GM21786 (cell line): Measurements from ENCODE around the gene ZNF816.
"Not testable (repeated sequence)": the region's sequence is repeated elsewhere in the genome, so short reads cannot be mapped to it uniquely, and the experiment has no call there.

Experiments used
- ATAC-seq: cut with Tn5 transposase; IDR thresholded peaks from one replicate; pipeline ENCODE4 v1.9.1; 2021; ENCODE audit not compliant: unreplicated experiment

The ZNF816 gene

DNA sequence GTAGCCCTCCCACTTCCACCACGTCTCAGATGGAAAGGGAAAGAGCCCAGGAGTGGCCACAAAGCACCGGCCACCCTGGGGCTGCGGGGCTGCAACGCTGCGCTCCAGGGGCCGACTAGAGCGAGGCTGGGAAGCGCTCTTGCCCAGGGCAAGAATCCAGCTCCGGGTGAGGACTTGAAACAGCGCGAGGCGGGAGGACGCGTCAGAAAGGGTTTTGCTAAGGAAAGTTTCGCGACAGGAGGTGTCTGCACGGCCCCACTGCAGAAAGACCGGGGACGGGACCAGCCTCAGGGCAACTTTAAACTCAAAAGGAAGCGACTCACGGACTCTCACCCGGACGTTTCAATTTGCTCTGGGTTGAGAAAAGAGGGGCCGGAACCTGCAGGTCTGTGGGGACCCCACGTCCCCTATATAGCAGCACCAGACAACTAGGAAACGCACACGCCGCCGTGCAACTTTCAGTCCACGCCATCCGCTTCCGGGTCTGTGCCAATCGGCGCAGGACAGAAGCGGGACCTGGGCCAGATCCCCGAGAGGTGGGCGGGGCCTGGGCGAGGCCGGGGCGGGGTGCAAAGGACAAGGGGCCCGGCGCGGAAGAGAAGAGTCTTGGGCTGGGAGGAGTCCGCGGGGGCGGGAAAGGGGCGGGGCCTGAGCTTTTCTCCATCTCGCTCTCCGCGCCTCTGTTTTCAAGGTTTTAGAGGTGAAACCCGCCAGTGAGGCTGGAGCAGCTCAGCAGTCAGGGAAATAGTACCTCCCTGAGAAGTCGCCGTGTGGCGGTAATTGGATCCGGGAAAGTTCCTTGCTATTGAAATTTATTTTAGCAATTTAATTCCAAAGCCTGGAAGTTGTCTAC is at the start of gene ZNF816:
Gene ZNF816 (minus strand): TSS at position 488 of the 853 bp plus-strand sequence. CDS start 6,792 bp downstream, outside the sequence.
- ATAC-seq: peak; percentile 94

DNA sequence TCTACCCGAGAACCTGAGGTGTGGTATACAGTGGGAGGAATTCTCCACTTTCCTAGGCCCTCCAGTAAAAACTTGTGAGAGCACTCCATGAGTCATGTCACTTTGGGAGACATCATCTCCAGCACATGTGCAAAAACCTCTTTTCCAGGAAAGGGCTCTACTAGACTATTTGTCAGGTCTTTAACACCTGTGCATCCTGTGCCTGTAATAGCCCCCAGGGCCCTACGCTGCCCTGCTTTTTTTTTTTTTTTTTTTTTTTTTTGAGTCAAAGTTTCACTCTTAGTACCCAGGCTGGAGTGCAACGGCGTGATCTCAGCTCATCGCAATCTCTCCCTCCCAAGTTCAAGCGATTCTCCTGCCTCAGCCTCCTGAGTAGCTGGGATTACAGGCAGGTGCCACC is 49.3 kb upstream of the ZNF816 start:
- no peak for ATAC-seq

DNA sequence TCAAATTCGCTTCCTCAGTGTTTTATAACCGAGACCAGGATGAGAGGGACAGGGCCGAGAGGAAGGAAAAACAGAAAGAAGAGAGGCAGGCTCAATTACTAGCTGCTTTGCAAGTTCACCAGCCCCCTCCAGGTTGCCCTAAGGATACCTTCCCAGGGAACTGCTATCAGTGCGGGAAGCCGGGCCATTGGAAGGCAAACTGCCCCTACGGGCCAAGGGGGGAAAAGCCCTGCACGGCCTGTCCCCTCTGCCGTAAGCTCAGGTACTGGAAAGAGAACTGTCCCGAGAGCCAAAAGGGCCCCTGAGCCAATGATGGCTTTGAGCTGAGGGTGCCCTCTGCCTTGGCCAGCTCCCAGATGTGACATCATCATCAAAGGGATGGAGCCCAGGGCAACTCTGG is 47.8 kb upstream of the ZNF816 start:
- no peak for ATAC-seq

DNA sequence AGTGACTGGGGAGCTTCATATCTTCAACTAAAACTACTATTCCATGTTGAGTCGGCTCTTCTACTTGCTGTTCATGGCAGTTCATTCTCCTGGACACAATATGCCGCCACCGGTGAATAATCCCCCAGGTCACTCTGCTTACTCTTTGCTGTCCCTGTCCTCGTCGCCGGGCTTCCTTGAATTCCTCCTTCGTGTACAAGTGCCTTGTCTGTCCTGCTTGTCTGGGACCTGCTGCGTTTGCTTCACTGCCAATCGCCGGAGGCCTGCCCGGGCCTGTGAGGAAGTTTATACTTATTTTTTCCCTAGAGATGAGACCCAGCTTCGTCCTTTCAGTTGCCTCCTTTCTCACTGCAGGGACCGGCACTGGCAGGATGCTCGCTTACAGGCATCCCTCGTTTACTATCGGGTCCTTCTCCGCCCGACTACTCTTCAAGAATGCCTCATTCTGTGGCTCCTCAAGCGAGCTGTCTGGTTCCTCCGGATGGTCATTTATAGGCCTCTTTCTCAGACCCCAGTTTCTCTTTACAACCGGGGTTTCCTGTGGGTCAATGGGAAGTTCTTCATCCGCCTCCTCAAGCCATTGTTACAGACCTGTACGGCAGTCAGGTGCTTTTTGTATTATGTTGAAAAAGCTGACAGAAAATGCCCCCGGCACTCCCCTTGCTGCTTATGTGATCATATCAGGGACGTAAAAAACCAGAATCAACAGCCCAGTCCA is 45.5 kb upstream of the ZNF816 start:
- no peak for ATAC-seq

DNA sequence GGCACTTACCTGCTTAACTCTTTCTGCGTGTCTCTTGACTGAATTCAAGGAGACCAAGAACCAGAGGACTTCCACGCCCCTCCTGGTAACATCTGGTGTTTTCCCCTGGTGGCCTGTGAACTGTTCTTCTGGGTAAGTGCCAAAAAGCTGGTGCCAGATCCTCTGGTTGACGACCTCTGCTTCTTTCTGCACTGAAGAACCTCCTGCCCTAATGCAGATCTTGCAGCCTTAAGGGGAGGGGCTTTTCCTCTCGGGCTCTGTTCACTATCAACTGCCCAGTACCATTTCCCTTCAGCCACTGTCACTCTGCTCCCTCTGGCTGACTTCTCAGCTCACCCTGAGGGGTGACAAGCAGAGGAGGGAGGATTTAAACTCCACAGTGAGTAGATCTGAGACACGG is 44.9 kb upstream of the ZNF816 start:
- no peak for ATAC-seq

DNA sequence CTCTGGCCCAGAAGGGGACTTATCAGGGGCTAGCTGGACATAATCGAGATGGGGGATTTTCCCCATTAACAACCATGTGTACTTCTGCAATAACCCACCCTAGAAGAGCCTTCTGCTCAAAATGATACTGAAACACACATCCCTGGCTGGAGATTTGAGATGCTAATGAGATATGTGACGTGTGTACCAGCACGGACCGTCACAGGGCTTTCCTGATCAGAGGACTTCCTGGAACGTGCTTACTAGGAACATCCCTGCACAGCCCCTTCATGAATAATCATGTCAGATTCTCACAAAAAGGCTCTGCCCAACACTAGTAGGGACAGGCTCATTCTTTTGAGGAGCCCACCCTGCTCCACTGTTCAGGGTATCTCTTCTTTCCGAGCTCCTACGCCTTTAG is 44.5 kb upstream of the ZNF816 start:
- ATAC-seq: no peak

DNA sequence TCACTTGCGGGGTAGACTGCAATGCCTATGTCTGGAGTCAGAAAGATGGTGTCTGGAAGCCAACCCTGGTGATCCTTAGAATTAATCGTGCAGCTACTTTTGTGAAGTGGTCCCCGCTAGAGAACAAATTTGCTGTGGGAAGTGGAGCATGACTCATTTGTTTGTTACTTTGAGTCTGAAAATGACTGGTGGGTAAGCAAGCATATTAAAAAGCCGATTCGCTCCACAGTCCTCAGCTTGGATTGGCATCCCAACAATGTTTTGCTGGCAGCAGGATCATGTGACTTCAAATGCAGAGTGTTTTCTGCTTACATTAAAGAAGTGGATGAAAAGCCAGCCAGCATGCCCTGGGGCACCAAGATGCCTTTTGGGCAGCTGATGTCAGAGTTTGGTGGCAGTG is 41.6 kb upstream of the ZNF816 start:
- ATAC-seq: no peak

DNA sequence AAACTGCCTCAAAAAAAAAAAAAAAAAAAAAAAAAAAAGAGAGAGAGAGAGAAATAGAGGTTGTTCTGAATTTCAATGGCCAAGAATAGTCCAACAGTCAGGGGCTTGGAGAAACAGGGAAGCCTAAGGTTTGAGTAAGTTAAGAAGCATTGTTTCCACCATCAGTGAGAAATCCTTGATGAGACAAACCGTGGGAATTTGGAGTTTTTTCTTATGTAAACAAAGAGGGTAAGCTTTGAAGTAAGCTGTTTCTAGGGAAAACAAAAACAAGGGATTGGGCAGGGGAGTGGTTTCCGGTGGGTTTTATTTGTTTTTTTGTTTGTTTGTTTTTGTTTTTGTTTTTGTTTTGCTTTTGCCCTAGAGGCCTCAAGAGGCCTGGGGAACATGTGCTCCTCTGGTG is 39.8 kb upstream of the ZNF816 start:
- ATAC-seq: no peak

DNA sequence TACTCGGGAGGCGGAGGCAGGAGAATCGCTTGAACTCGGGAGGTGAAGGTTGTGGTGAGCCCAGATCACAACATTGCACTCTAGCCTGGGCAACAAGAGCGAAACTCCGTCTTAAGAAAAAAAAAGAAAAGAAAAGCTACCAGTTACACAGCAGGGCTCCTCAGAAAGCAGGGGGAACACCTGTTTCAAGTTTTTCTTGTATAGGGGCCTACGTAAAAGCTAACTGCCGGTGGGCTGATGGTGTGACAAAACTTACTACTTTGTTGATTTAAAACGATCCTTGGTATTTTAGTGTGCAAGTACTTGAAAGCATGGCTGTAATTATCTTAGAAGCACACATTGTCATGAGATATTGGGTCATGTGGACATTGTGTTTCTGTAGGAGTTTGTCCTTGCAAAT is 35.3 kb upstream of the ZNF816 start:
- no peak for ATAC-seq

DNA sequence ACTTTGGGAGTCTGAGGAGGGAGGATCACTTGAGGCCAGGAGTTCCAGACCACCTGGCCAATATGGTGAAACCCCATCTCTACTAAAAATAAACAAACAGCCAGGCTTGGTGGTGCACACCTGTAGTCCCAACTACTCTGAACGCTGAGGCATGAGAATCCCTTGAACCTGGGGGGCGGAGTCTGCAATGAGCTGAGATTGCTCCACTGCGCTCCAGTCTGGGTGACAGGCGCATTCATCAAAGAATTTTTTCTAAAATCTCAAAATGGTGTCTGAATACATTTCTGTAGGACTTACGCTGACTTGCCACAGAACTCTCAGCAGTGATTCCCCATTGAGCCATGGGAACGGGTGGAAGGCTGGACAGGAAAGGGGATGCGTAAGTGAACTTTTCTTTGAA is 33.0 kb upstream of the ZNF816 start:
- ATAC-seq: no peak

DNA sequence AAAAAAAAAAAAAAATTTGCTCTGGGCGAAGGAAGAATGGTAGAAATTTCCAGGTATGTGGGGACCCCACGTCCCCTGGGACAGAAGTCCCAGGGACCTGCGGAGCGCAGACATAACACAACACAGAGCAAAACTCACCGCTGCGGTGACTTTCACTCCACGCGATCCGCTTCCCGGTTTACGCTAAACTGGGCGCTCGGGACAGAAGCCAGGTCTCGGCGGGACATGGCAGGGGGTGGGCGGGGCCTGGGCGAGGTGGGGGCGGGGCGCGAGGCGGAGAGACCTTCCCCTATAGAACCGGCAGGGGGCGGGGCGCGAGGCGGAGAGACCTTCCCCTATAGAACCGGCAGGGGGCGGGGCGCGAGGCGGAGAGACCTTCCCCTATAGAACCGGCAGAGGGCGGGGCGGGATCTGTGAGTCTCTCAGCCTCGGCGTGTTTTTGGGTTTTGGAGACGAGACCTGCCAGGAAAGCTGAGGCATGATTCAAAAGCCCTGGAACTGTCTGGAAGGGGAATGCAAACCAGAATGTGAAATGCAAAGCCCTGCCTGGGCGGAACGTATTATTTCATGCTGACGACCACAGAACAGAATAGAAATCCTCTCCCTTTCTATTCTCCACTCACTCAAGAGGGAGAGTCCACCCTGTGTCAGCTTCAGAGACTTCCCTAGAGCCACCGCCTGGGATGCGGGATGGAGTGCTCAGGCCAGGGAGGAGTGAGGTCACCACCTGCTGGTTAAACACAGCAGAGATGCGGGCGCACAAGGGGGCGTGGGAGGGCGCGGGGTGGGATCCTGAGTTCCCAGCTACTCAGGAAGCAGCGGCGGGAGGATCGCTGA is 30.9 kb upstream of the ZNF816 start:
- ATAC-seq: no peak

DNA sequence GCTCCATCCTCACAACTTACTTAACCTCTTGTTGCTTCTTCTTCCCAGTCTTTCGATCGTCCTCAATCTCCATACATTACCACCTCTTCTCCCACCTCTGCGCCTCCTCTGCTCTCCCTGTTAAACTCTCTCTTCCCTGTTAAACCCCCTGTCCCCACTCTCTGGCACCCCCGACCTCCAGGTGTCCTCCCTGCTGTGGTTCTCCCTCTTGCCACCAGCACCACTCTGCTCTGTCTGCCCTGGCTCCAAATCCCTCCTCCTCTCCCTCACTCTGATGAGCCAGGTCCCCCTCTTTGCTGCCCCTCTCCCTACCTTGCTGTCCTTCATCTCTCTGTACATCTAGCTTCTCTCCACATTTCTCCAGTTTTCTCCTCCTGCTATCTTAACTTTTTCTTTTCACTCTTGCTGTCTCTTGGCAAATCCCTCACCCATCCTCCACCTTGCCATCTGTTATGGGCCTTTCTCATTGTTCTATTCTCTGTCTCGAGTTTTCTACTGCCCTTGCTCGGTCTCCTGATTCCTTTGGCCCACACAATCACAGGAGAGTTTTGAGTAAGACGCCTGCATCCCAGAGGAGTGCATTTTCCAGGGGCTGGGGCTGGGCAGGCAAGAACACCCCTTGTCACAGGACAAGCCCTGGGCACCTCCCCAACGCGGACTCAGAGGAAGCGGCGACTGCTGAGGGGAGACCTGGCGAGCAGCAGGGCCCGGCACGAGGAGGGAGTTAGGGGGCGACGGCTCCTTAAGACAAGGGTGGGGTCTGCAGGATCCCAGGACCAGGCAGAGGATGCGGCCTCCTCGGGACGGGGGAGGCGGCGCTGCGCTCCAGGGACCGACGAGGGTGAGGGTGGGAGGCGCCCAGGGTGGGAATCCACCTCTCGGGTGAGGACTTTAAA is 29.7 kb upstream of the ZNF816 start:
- no peak for ATAC-seq

DNA sequence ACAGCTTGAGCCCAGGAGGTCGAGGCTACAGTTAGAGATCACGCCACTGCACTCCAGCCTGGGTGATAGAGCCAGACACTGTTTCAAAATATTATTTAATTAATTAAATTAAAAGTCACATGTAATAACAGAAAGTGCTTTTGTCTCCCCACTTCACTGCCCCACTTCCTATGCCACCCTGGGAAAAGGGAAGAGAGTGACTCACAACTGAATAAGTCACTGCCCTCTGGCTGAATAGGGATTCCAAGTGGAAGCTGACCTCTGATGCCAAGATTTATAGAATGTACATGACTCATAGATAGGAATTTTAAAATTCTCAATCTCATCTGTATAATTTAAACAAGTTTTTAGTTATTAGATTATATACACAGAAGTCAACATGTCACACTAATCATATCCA is 28.8 kb upstream of the ZNF816 start:
- no peak for ATAC-seq

DNA sequence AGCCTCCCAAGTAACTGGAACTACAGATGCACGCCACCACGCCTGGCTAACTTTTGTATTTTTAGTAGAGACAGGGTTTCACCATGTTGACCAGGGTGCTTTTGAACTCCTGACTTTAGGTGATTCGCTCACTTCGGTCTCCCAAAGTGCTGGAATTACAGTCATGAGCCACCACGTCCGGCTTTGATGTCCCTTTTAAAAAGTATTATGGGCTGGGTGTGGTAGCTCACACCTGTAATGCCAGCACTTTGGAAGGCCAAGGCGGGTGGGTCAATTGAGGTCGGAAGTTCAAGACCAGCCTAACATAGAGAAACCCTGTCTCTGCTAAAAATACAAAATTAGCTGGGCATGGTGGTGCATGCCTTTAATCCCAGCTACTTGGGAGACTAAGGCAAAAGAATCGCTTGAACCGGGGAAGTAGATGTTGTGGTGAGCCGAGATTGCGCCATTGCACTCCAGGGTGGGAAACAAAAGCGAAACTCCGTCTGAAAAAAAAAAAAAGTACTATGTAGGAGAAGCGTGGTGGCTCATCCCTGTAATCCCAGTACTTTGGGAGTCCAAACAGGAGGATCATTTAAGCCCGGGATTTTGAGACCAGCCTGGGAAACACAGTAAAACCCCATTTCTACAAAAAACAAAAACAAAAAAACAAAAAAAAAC is 28.2 kb upstream of the ZNF816 start:
- no peak for ATAC-seq

DNA sequence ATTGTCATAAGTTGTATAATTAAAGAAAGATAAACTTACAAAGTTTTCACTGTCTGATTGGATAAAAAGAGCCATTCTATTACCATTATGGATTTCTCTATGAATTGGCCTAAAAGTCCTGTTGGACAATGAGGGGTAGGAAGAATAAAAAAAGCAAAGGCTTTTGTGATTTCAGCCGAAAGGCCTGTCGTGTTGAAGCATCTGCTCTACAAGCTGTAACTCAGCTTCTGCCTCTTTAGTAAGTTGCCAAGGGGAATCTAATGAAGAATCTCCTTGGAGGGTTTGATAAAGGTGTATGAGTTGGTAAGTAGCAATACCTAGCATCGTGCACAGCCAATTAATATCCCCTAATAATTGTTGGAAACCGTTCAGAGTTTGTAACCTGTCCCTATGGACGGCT is 25.8 kb upstream of the ZNF816 start:
- no peak for ATAC-seq

DNA sequence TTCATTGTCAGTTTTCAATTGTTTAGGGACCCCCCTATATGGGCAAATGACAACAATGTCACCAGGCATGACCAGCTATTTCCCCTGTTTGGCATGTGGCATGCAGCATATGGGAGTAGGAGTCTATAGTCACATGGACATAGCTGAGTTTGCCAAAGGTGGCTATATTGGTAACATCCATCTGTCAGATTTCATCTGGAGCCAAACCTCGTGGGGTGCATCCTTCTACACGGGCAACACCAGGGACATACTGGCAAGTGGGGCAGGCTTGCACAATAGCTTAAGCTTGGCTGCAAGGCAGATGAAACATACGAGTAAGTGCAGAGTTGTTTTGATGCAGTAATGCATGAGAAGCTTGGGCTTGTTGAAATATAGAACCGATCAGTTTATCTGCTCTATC is 24.5 kb upstream of the ZNF816 start:
- no peak for ATAC-seq

DNA sequence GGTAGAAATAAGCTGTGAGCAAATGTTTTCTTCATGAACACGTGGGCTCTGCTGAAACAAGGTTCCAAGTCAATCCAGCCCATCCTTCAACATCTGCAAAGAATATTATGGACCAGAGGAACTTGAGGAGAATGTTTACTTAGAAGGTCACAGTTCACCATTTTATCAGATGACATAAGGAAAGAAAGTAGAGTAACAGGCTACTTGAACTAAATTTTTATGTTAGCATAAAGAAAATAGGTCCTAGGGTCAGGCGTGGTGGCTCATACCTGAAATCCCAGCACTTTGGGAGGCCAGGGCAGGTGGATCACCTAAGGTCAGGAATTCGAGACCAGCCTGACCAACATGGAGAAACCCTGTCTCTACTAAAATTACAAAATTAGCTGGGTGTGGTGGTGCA is 20.5 kb upstream of the ZNF816 start:
- ATAC-seq: not testable (repeated sequence)

DNA sequence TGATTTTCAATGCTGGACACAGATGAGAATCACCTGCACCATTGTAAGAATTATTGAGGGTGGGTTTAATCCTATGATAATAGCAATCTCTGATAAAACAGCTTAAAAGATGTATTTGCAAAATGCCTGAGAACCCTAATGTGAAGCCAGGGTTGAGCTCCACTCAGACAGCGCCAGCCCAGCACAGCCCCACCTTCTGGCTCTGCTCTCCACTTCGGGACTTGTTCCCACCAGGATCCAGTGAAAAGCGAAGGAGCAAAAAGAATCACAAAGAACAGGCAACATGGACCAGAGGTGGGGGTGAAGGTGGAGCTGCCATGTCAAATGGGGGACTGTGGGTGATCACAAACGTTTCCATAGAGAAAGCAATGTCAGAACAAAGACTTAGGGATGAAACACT is 18.6 kb upstream of the ZNF816 start:
- ATAC-seq: no peak

DNA sequence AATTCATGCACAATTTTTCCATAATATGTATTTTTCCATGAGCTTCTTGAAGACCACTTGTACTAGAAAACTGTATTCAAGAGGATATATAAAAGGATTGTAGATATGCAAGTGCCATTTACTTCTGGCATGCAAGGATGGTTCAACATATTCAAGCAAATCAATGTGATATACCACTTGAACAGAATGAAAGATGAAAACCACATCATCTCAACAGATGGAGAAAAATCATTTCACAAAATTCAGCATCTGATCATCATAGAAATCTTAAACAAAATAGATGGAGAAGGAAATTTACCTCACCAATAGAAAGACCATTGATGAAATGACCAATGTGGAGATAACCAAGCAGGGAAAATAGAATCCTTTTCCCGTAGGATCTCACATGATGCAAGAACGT is 5.1 kb upstream of the ZNF816 start:
- ATAC-seq: no peak

DNA sequence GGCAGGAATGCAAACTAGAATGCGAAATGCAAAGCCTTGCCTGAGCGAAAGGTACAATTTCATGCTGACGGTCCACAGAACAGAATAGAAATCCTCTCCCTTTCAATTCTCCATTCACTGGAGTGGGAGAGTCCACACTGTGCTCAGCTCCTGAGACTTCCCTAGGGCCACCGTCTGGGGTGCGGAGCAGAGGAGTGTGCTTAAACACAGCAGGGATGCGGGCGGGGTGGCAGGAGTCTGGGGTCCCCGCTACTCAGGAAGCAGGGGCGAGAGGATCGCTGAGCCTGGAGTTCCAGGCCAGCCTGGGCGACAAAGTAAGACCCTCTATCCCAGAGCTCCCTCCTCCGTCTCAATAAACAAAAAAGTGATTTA is 552 bp upstream of the ZNF816 start:
- ATAC-seq: peak; percentile 15
